Measurements from ENCODE around the gene SLMAP. TPM values are rescaled to one million over a fixed set of nuclear protein-coding genes. Genes with fewer than 3 reads are reported as not detected.

SLMAP gene
- total RNA-seq, 4 donors from 2014 or later = 46.9 to 162 (median 67.9) TPM

- DNase-seq = no peak
- 88 to 90% methylated on average over 2 of the region's 2 CpGs for WGBS, 2 donors
- H3K27ac ChIP-seq = no peak overlapping the region
- no peaks in the 10 kb centered on the region for H3K27me3 ChIP-seq
- TF ChIP-seq POLR2A (IDR thresholded peaks at IDR 0.05) (no peak), CTCF (IDR thresholded peaks at IDR 0.05) (no peak)
- no peaks in the 10 kb centered on the region for H3K9me3 ChIP-seq
- peaks cover 0 to 42% (median 5%) of the 10 kb centered on the region in 3 donors for H3K36me3 ChIP-seq
- no peak overlapping the region for H3K4me3 ChIP-seq
- intact Hi-C loops (cut with DNase I) = no loop called here
- no peaks in the 10 kb centered on the region for H3K4me1 ChIP-seq
Measured at GRCh38 chr3:57933602-57934001, 177.5 kb downstream of the SLMAP start.

GRCh38 chr3:57934373-57934772, 178.3 kb downstream of the SLMAP start:
- Histone ChIP-seq H3K27ac (no peak overlapping the region), H3K4me1 (no peaks in the 10 kb centered on the region), H3K4me3 (no peak overlapping the region), H3K9me3 (no peaks in the 10 kb centered on the region), H3K27me3 (no peaks in the 10 kb centered on the region), H3K36me3 (peaks cover 0 to 37% (median 5%) of the 10 kb centered on the region in 3 donors)
- no peak for DNase-seq
- intact Hi-C loops (cut with DNase I) = no loop called here
- 82 to 91% methylated on average over 7 of the region's 7 CpGs for WGBS, 2 donors
- TF ChIP-seq POLR2A (IDR thresholded peaks at IDR 0.05) = no peak
- no peak for TF ChIP-seq CTCF (IDR thresholded peaks at IDR 0.05)

- Histone ChIP-seq H3K27ac (no peak overlapping the region), H3K36me3 (peaks cover 0 to 26% (median 5%) of the 10 kb centered on the region in 3 donors), H3K9me3 (no peaks in the 10 kb centered on the region), H3K27me3 (no peaks in the 10 kb centered on the region), H3K4me3 (no peak overlapping the region), H3K4me1 (no peaks in the 10 kb centered on the region)
- DNase-seq = no peak
- intact Hi-C loops (cut with DNase I) = no loop called here
- 83 to 93% methylated on average over 3 of the region's 3 CpGs for WGBS, 2 donors
- no peak for TF ChIP-seq POLR2A (IDR thresholded peaks at IDR 0.05)
- no peak for TF ChIP-seq CTCF (IDR thresholded peaks at IDR 0.05)
Measured at GRCh38 chr3:57935539-57935938, 179.4 kb downstream of the SLMAP start.

- TF ChIP-seq POLR2A (IDR thresholded peaks at IDR 0.05) = no peak
- no peak for TF ChIP-seq CTCF (IDR thresholded peaks at IDR 0.05)
Measured at GRCh38 chr3:57937092-57937491, 181.0 kb downstream of the SLMAP start.

GRCh38 chr3:57939775-57940174, 183.7 kb downstream of the SLMAP start:
- Histone ChIP-seq H3K27ac (peak overlapping the region in 1 of 4 donors; percentile 42), H3K4me3 (no peak overlapping the region), H3K4me1 (peaks cover 0 to 21% (median 11%) of the 10 kb centered on the region in 3 donors), H3K36me3 (no peaks in the 10 kb centered on the region), H3K27me3 (no peaks in the 10 kb centered on the region), H3K9me3 (no peaks in the 10 kb centered on the region)
- no peak for TF ChIP-seq CTCF (IDR thresholded peaks at IDR 0.05)
- TF ChIP-seq POLR2A (IDR thresholded peaks at IDR 0.05) = no peak
- intact Hi-C loops (cut with DNase I) = no loop called here
- no peak for DNase-seq
- 80 to 83% methylated on average over 2 to 3 of the region's 4 CpGs for WGBS, 2 donors

More at GRCh38 chr3:57937092-57937491, 181.0 kb downstream of the SLMAP start:
- DNase-seq = no peak
- Histone ChIP-seq H3K36me3 (peaks cover 0 to 10% (median 5%) of the 10 kb centered on the region in 3 donors), H3K9me3 (no peaks in the 10 kb centered on the region), H3K4me1 (no peaks in the 10 kb centered on the region), H3K4me3 (no peak overlapping the region), H3K27me3 (no peaks in the 10 kb centered on the region), H3K27ac (no peak overlapping the region)
- WGBS, 2 donors = 91 to 94% methylated on average over 2 to 3 of the region's 3 CpGs
- intact Hi-C loops (cut with DNase I) = no loop called here
